Endothelial cell of umbilical vein (primary cell): ENCODE results near the gene SCLT1. TPM values are rescaled to one million over a fixed set of nuclear protein-coding genes. Genes with fewer than 3 reads are reported as not detected.

ENCODE experiments used
- BruUV-seq: library from RNA; stranded (reverse); fragments of 400-500 nt; replicated peaks from 2 replicates; lab custom pipeline; 2021; lab: Mats Ljungman, UMichigan
- CTCF ChIA-PET: fragments of 300-600, 350-600 bp; sonication (Branson Sonifier 250); formaldehyde crosslinking; loops from one replicate; lab custom pipeline; 2021; ENCODE audit warnings: antibody characterized with exemption, inconsistent platforms; lab: Charles Lee
- POLR2A ChIA-PET: fragments of 300-600, 350-600 bp; sonication (Branson Sonifier 250); formaldehyde crosslinking; loops from one replicate; lab custom pipeline; 2021; ENCODE audit warnings: antibody characterized with exemption, inconsistent platforms; lab: Charles Lee
- DNase-seq: peaks from one replicate; pipeline ENCODE4 v3.0.0-alpha.2; 2011; ENCODE audit warnings: low read depth, low spot score
- FAIRE-seq: peaks from 2 replicates; lab custom pipeline; 2011; peaks lifted over from hg19 to GRCh38; lab: Jason Lieb, UNC
- H2AFZ ChIP-seq: 2 replicates; pipeline ENCODE4 v1.6.0; 2012; ENCODE audit warnings: low read depth, low read length, control low read depth, inconsistent platforms
- H3K27ac ChIP-seq: 2 replicates; pipeline ENCODE4 v1.5.1; 2011; ENCODE audit warnings: low read depth, mild to moderate bottlenecking, control low read depth, low read length, moderate library complexity; ENCODE audit not compliant: insufficient read depth
- H3K27me3 ChIP-seq, 2 experiments: 2 replicates each; pipeline versions ENCODE4 v1.6.0 to v1.6.1; 2011; ENCODE audit warnings: low read length in 2 of 2, mixed read lengths in 1 of 2; ENCODE audit not compliant: control insufficient read depth in 2 of 2, insufficient read depth in 2 of 2
- H3K36me3 ChIP-seq, 2 experiments: 2 replicates in 1 of 2; 3 replicates in 1 of 2; pipeline ENCODE4 v1.5.1; 2011; ENCODE audit warnings: low read length in 2 of 2, mild to moderate bottlenecking in 1 of 2, moderate library complexity in 1 of 2; ENCODE audit not compliant: control insufficient read depth in 2 of 2, insufficient read depth in 2 of 2; ENCODE audit errors: extremely low read depth in 1 of 2
- H3K4me1 ChIP-seq: 3 replicates; pipeline ENCODE4 v1.5.1; 2011; ENCODE audit warnings: mild to moderate bottlenecking, low read length; ENCODE audit not compliant: control insufficient read depth, insufficient read depth; ENCODE audit errors: extremely low read depth
- H3K4me2 ChIP-seq: 2 replicates; pipeline ENCODE4 v1.6.1; 2011; ENCODE audit warnings: low read length, control low read depth, mixed read lengths; ENCODE audit not compliant: insufficient read depth
- H3K4me3 ChIP-seq, 3 experiments: fragments of 200-600 bp in 1 of 3; sonication (generic), shearing (Covaris generic) in 1 of 3; replicated peaks in 1 of 3; 2 replicates each; pipeline ENCODE4 v1.5.1; 2011 to 2016; ENCODE audit warnings: control low read depth in 3 of 3, low read length in 3 of 3, mild to moderate bottlenecking in 2 of 3, inconsistent platforms in 1 of 3, low read depth in 1 of 3, moderate library complexity in 1 of 3; ENCODE audit not compliant: insufficient read depth in 1 of 3
- H3K79me2 ChIP-seq: 2 replicates; pipeline ENCODE4 v1.6.0; 2012; ENCODE audit warnings: low read length, inconsistent platforms; ENCODE audit not compliant: control insufficient read depth, insufficient read depth
- H3K9ac ChIP-seq: replicated peaks from 2 replicates; pipeline ENCODE3; 2011; ENCODE audit warnings: low read length, control low read depth; ENCODE audit not compliant: insufficient read depth; ENCODE audit errors: extremely low read depth
- H3K9me1 ChIP-seq: replicated peaks from 3 replicates; pipeline ENCODE4 v1.6.0; 2011; ENCODE audit warnings: mild to moderate bottlenecking, low read length; ENCODE audit not compliant: control insufficient read depth, insufficient read depth; ENCODE audit errors: extremely low read depth
- H3K9me3 ChIP-seq: replicated peaks from 2 replicates; pipeline ENCODE4 v1.5.1; 2012; ENCODE audit warnings: low read length, inconsistent platforms; ENCODE audit not compliant: control insufficient read depth, insufficient read depth
- H4K20me1 ChIP-seq: replicated peaks from 2 replicates; pipeline ENCODE3; 2011; ENCODE audit warnings: mild to moderate bottlenecking, low read length; ENCODE audit not compliant: control insufficient read depth, insufficient read depth; ENCODE audit errors: extremely low read depth
- CTCF ChIP-seq, 2 donors: IDR thresholded peaks; 1 replicate in 1 of 2; 2 replicates in 1 of 2; pipeline ENCODE4 v1.5.1; 2011; ENCODE audit warnings: low read length in 2 of 2, mild to moderate bottlenecking in 2 of 2, moderate library complexity in 2 of 2, control low read depth in 1 of 2, inconsistent platforms in 1 of 2, low read depth in 1 of 2; ENCODE audit not compliant: insufficient read depth in 1 of 2; ENCODE audit errors: extremely low read depth in 1 of 2
- EZH2 ChIP-seq: IDR thresholded peaks from 2 replicates; pipeline ENCODE4 v1.6.1; 2012; ENCODE audit warnings: borderline replicate concordance, low read depth, mild to moderate bottlenecking, moderate library complexity, low read length, inconsistent platforms; ENCODE audit not compliant: severe bottlenecking
- FOS ChIP-seq: IDR thresholded peaks from 2 replicates; pipeline ENCODE4 v1.6.1; 2011; ENCODE audit warnings: mild to moderate bottlenecking, low read length, moderate library complexity, borderline replicate concordance; ENCODE audit not compliant: insufficient read depth
- GATA2 ChIP-seq: IDR thresholded peaks from 2 replicates; pipeline ENCODE4 v1.7.0; 2011; ENCODE audit warnings: low read depth, mild to moderate bottlenecking, moderate library complexity, mixed read lengths, low read length; ENCODE audit not compliant: insufficient read length, insufficient read depth
- JUN ChIP-seq: IDR thresholded peaks from 2 replicates; pipeline ENCODE4 v1.6.1; 2011; ENCODE audit warnings: borderline replicate concordance, low read depth; ENCODE audit not compliant: insufficient read length, insufficient read depth
- MAX ChIP-seq: IDR thresholded peaks from 2 replicates; pipeline ENCODE4 v1.6.1; 2011; ENCODE audit not compliant: insufficient read depth, insufficient read length
- MYC ChIP-seq: IDR thresholded peaks from one replicate; pipeline ENCODE4 v1.6.1; 2011; ENCODE audit warnings: mild to moderate bottlenecking, low read depth, low read length
- POLR2A ChIP-seq: IDR thresholded peaks from 2 replicates; pipeline ENCODE4 v1.6.1; 2012; ENCODE audit warnings: low read depth, mild to moderate bottlenecking, control low read depth, low read length
- POLR2AphosphoS5 ChIP-seq: IDR thresholded peaks from 2 replicates; pipeline ENCODE4 v1.6.1; 2012; ENCODE audit warnings: low read depth, mild to moderate bottlenecking, control low read depth, low read length, moderate library complexity; ENCODE audit not compliant: insufficient read depth
- dilution Hi-C: fragments of 300-500 bp; cut with MboI; formaldehyde crosslinking; loops from one replicate; pipeline ENCODE4 v1.15.0; 2019; ENCODE audit warnings: low sequenced_read_pairs; ENCODE audit not compliant: extremely low pct_ligation_motif_present
- intact Hi-C: fragments of 100-400 bp; cut with micrococcal nuclease; formaldehyde crosslinking; loops from one replicate; pipeline ENCODE4 v1.10.0; 2022
- polyA plus RNA-seq, 4 experiments: library from polyadenylated mRNA; depleted of rRNA in 3 of 4; stranded (reverse) in 3 of 4; unstranded in 1 of 4; fragments of >200 nt; gene quantifications; 2 replicates each; pipeline versions ENCODE4 v1.2.1 to v1.2.3, GENCODE V29; 2011 to 2012; ENCODE audit warnings: missing spikeins in 1 of 4
- total RNA-seq: library from RNA; stranded (reverse); gene quantifications from 2 replicates; pipeline ENCODE4 v1.2.3, GENCODE V29; 2021

SCLT1 gene
- total and polyA plus RNA-seq, 2 donors (not counting 3 experiments of a cell fraction or from before 2014, with no cell fraction given): 3.2 to 14.0 TPM

- no peak overlapping the region for H3K27ac ChIP-seq
- H3K9ac ChIP-seq: no peak overlapping the region
- no peaks in the 10 kb centered on the region for H4K20me1 ChIP-seq
- no peak overlapping the region for H2AFZ ChIP-seq
- no peaks in the 10 kb centered on the region for H3K36me3 ChIP-seq
- POLR2A ChIA-PET: no interaction called here
- no peak overlapping the region for H3K4me3 ChIP-seq
- no peaks in the 10 kb centered on the region for H3K79me2 ChIP-seq
- H3K9me1 ChIP-seq: no peaks in the 10 kb centered on the region
- no peak overlapping the region for H3K4me2 ChIP-seq
- no peak for FAIRE-seq
- no peaks in the 10 kb centered on the region for H3K4me1 ChIP-seq
- CTCF ChIA-PET: no interaction called here
- no TSS peak for BruUV-seq
- no peak for TF ChIP-seq EZH2
- TF ChIP-seq POLR2AphosphoS5: no peak
- TF ChIP-seq FOS: no peak
- TF ChIP-seq GATA2: no peak
- no peak for TF ChIP-seq MYC
- no peak for TF ChIP-seq JUN
- no peak for TF ChIP-seq POLR2A
- TF ChIP-seq CTCF (IDR thresholded peaks at IDR 0.05; ENCODE audit: extremely low read depth in 1 of 2, insufficient read depth in 1 of 2, low read depth in 1 of 2, low read length in 2 of 2): no peak
- no peak for TF ChIP-seq MAX
- intact Hi-C loops (no loop called here), dilution Hi-C loops (no loop called here)
- H3K27me3 ChIP-seq: no peaks in the 10 kb centered on the region
- no peaks in the 10 kb centered on the region for H3K9me3 ChIP-seq
- no peak for DNase-seq
Measured at GRCh38 chr4:129063640-129064039, 29.7 kb downstream of the SCLT1 start.
